Pulmonary artery endothelial cell (primary cell): Measurements from ENCODE around the gene TBC1D3B. TPM values are rescaled to one million over a fixed set of nuclear protein-coding genes. Genes with fewer than 3 reads are reported as not detected.
"Not testable (repeated sequence)": the region's sequence is repeated elsewhere in the genome, so short reads cannot be mapped to it uniquely, and the experiment has no call there.

Experiments used
- DNase-seq: peaks from one replicate; pipeline ENCODE4 v3.0.0-alpha.2; 2011; ENCODE audit warnings: low read depth, low spot score
- total RNA-seq: library from RNA; depleted of rRNA; stranded (reverse); fragments of >200 nt; gene quantifications from 2 replicates; pipeline ENCODE4 v1.2.3, GENCODE V29; 2014

The TBC1D3B gene
- 0.60 and 0.86 TPM in 2 replicates for total RNA-seq

DNA sequence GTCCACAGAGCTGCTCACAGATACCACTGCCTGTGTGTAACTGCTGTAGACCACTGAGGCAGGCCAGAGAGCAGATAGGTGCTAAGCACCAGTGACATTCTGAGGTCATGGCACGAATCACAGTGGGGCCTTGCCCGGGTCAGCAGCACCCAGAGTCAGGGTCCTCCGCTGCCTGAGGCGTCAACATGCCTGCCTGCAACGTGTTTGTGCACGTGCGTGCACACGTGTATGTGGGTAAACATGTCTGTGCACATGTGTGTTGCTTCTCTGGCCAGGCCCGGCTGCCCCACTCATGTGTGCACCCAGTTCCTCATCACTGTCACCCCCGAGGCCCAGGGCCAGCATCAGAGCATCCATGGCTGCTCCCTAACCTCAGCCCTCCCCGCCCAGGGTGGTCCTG, at the start of gene TBC1D3B:
Gene TBC1D3B (minus strand): TSS at position 101 of the 400 bp plus-strand sequence. CDS start 1,586 bp downstream, outside the sequence.
- DNase-seq: not testable (repeated sequence)

DNA sequence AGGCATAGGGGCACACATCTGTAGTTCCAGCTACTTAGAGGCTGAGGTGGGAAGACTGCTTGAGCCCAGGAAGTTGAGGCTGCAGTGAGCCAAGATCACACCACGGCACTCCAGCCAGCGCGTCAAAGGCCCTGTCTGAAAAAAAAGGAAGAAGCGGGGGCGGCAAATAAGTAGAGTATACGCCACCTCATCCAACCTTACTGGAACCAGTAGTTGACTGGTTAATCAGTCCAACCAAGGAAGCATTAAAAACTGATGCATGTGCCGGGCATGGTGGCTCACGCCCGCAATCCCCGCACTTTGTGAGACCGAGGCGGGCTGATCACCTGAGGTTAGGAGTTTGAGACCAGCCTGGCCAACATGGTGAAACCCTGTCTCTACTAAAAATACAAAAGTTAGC, 46.5 kb upstream of the TBC1D3B start:
- DNase-seq: not testable (repeated sequence)

DNA sequence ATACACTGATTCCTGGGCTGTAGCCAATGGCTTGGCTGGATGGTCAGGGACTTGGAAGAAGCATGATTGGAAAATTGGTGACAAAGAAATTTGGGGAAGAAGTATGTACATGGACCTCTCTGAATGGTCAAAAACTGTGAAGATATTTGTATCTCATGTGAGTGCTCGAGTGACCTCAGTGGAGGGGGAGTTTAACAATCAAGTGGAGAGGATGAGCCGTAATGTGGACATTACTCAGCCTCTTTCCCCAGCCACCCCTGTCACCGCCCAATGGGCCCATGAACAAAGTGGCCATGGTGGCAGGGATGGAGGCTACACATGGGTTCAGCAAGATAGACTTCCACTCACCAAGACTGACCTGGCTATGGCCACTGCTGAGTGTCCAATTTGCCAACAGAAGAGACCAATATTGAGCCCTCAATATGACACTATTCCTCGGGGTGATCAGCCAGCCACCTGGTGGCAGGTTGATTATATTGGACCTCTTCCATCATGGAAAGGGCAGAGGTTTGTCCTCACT, 45.2 kb upstream of the TBC1D3B start:
- DNase-seq: not testable (repeated sequence)

DNA sequence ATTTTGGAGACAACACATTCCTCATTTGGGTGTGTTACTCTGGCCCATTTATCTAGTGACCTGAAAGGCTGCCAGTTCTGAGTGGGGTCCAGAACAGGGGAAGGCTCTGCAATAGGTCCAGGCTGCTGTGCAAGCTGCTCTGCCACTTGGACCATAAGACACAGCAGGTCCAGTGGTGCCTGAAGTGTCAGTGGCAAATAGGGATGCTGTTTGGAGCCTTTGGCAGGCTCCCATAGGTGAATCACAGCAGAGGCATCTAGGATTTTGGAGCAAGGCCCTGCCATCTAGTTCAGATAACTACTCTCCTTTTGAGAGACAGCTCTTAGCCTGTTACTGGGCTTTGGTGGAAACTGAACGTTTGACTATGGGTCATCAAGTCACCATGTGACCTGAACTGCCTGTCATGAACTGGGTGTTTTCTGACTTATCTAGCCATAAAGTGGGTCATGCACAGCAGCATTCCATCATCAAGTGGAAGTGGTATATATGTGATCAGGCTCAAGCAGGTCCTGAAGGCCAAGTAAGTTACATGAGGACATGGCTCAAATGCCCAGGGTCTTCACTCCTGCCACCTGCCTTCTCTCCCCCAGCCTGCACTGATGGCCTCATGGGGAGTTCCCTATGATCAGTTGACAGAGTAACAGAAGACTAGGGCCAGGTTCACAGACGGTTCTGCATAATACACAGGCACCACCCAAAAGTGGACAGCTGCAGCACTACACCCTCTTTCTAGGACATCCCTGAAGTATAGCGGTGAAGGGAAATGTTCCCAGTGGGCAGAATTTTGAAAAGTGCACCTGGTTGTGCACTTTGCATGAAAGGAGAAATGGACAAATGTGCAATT, 44.5 kb upstream of the TBC1D3B start:
- DNase-seq: not testable (repeated sequence)

DNA sequence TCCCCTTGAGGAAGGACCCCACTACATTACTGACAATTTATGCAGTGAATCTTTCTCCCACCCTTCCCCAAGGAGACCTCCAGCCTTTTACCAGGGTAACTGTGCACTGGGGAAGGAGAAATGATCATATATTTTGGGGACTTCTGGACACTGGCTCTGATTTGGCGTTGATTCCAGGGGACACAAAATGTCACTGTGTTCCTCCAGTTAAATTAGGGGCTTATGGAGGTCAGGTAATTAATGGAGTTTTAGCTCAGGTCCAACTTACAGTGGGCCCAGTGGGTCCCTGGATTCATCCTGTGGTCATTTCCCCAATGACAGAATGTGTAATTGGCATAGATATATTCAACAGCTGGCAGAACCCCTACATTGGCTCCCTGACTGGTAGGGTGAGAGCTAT, 43.1 kb upstream of the TBC1D3B start:
- DNase-seq: not testable (repeated sequence)

DNA sequence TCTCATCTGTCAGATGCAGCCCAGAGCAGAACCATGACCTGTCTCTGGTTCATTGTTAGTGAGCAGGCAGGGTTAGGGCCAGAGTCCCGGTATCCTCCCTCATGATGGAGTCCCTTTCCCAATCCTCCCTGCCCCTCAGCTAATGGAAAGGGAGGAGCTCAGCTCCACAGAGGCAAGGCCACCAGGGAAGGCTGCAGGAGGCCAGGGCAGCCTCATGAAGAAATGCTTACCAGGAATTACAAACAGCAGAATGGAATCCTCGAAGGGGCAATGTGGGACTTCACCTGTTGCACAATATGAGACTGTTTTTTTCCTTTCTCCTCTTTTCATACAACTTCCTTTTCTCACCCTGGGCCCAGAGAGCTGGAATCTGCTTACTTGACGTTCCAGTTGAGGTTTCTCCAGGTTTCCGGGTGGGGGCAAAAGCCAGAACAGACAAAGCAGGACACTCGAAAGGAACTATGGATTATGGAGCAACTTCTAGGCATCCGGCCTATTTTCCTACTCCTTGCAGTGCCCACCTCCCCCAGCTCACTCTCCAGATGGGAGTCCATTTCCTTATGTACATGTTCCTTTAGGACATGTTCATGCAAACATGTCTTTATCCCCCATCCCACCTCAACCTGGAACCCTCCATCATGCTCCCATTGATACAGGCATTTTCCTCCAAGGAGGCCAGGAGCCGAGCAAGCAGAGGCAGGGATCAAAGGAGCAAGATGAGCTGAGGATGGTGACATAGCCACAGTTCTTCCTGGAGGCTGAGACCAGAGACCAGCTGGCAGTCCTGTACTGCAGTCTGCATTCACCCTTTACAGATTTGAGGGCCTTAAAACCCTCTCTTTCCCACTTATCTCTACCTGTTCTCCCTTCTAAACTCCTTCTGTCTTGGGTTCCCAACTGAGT, 39.2 kb upstream of the TBC1D3B start:
- DNase-seq: not testable (repeated sequence)

DNA sequence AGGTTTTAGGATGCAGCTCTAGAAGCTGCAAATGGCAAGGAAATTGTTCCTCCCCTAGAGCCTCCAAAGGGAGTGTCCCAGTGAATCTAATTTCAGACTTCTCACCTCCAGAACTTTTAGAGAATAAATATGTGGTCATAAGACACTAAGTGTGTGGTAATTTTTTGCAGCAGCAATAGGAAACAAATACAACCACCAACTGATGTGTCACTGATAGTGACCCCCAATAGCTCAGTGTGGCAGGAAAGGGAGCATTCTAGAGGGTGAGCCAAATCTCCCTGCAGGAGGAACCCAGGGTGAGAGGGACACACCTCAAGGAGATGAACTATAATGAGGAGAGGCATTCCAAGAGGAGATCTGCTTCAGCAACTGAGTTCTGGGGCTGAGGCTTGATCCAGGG, 38.5 kb upstream of the TBC1D3B start:
- no peak for DNase-seq

DNA sequence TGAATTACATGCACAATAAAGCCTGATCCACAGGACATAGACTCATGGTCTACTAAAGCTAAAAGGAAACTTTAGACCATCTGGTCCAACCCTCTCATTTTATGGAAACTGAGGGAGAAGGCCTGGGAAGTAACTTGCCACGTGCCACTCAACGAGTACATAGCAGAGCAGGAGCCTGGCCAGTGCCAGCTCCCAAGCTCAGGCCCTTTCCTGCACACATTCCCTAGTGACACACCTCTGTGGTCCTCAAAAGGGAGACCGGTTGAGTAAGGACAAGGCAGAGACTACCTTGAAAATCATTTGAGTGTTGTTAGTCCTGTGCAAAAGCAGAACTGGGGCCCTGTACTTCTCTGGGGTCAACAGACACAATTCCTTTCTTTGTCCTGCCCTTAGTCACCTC, 37.3 kb upstream of the TBC1D3B start:
- no peak for DNase-seq

DNA sequence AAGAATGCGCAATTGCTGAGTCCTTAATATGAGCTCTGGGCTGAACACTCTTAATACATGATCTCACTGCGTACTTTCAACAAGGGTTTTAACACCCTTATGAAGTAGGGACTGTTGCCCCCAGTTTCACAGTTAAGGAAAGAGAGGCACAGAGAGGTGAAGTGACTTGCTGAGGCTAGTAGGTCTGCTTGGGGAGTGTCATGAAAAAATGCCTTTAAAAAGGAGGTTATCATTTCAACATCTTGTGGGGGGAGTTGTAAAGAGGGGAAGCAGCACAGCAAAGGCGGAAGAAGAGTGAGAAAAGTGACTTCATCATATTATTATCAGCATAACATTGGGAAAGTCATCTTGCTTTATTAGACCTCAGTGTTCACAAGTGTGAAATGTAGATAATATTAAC, 36.5 kb upstream of the TBC1D3B start:
- no peak for DNase-seq

DNA sequence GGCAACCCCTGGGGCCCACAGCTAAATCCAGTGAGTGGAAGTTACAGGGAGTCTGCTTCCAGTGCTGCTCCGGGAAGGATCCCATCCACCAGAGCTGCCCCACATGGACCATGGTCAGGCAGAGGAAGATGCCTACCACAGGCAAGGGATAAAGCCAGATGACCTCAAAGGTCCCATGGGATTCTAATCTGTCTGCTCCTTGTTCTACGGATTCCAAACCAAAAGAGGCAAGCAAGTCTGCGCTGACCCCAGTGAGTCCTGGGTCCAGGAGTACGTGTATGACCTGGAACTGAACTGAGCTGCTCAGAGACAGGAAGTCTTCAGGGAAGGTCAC, 35.8 kb upstream of the TBC1D3B start:
- DNase-seq: no peak

DNA sequence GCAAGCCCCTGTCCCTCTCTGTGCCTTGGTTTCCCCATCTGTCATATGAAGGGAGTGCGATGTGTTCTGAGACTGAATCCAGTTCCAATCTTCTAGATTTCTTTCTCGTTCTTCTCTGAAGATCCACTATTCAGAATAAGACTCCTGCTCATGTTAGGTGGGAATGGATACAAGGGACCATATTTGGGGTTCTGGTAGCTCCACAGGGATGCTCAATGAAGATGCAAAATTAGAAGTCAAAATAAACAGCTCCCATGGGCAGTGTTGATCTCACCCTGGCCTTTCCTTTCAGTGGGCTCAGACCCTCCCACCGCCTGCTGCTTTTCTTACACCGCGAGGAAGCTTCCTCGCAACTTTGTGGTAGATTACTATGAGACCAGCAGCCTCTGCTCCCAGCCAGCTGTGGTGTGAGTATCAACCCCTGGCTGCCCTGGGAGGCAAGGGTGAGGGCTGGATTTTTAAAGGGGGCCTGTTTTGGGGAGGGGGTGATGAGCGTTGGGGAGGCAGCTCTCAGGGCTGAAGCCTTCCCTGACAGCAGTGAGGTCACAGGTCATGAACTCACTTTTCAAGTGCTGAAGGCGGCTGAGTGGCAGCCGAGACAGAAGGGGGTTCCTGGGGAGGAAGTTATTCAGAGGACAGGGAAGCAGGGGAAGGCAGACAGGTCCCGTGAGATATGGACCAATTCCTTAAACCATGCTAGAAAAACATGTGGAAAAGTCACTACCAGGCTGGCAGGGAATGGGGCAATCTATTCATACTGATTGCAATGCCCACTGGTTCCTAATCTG, 35.2 kb upstream of the TBC1D3B start:
- DNase-seq: not testable (repeated sequence)

DNA sequence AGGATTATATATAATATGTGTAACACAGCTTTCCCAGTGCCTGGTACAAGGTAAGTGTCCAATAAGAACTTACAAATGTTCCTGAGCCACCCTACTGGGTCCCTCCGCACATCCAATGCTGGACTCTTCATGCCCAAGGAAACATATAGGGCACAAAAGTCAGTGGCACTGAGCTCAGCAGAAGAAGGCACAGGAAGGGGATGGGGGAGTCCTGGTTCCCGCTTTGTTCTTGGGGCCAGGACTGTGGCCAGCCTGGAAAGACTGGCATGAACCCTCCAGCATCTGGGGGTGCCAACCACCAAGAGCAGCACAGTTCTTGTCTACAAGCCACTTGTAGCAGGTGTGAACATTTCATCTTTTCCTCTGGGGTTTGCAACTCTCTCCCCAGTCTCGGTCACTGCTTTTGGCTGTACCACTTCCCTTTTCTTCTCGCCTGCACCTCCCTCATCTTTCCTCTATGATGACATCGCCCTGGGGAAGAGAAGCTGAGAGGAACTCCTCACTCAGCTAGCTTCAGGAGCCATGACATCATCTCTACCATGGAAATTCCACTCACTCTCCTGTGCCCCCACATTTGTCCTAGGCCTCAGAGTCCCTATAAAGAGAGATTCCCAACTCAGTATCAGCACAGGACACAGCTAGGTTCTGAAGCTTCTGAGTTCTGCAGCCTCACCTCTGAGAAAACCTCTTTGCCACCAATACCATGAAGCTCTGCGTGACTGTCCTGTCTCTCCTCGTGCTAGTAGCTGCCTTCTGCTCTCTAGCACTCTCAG, 34.2 kb upstream of the TBC1D3B start, which contains the start of gene CCL4L2:
Gene CCL4L2 (plus strand): TSS at position 625 of the 773 bp plus-strand sequence.
- DNase-seq: not testable (repeated sequence)

DNA sequence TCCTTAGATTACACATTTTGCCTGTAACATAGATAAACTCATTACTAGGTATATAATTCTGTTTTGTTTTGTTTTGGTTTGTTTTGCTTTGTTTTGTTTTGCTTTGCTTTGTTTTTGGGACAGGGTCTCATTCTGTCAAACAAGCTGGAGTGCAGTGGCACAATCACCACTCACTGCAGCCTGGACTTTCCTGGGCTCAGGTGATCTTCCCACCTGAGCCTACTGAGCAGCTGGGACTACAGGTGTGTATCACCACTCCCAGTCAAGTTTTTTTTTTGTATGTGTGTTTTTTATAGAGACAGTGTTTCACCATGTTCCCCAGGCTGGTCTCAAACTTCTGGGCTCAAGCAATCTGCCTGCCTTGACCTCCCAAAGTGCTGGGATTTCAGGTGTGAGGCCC, 33.1 kb upstream of the TBC1D3B start:
- no peak for DNase-seq

DNA sequence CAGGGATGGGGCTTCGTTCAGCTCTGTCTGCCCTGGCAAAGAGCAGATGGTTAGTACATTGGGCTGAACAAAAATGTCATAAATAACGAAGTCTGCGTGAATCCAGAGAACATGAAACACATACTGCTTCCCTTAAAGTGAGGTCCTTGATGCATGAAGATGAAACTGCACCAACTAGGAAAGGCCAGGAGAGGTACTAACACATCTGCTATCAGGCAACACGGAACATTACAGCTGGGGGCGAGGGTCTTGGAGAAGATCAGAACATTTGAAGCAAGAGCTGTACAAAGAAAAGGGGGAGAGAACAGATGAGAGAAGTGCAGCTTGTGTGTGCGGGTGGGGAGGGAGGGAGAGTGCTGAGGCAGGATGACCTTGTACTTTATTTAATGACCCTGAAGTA, 30.9 kb upstream of the TBC1D3B start:
- DNase-seq: not testable (repeated sequence)

DNA sequence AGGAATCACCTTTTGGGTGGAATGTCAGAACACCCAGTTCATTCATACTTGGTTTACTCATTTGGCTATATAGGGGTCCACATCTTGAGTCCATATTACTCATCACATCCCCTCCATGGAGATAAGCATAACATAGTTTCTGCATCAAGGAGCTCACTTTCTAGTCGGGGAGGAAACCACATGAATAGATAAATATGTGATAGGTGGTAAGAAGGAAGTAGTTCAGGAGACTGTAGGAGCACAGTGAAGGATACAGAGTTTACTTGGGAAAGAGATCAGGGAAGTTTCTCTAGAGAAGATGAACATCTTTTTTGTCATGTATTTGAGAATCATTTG, 30.0 kb upstream of the TBC1D3B start:
- DNase-seq: not testable (repeated sequence)

DNA sequence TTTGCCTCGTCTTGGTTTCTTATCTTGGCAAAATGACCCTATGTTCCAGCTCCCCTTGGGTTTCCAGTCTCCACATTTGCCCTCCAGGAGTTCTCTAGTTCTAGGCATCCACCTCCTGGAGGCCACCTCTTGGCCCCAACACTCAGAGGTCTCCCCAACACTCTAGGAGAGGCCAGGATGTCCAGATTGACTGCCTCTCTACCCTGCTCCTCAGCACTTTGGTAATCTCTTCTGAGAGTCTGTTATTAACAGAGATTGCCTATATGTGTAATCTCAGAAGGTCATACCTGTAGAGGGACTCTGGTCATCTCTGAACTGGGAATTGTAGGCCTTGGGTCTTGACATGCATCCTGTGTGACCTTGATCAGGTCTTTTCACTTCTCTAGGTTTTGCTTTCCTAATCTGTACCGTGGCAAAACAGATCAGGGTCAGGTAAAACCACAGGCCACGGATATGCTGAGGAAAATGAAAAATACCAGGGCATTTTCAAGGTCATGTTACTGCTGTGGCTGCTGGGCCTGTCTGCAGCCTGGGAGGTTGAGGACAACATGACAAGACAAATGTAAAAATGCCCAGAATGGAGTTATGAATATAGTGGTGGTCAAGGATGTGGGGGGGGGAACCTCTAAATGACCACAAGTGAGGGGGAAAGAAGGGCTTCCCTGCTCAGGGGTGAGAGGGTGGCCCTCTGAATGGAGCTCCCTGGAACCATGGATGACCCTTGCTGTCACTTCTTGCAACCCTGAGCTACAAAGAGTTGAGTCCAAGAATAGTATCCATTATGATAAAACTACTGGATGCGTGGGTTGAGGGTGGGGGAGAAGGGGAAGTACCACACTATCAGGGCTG, 29.4 kb upstream of the TBC1D3B start:
- no peak for DNase-seq

DNA sequence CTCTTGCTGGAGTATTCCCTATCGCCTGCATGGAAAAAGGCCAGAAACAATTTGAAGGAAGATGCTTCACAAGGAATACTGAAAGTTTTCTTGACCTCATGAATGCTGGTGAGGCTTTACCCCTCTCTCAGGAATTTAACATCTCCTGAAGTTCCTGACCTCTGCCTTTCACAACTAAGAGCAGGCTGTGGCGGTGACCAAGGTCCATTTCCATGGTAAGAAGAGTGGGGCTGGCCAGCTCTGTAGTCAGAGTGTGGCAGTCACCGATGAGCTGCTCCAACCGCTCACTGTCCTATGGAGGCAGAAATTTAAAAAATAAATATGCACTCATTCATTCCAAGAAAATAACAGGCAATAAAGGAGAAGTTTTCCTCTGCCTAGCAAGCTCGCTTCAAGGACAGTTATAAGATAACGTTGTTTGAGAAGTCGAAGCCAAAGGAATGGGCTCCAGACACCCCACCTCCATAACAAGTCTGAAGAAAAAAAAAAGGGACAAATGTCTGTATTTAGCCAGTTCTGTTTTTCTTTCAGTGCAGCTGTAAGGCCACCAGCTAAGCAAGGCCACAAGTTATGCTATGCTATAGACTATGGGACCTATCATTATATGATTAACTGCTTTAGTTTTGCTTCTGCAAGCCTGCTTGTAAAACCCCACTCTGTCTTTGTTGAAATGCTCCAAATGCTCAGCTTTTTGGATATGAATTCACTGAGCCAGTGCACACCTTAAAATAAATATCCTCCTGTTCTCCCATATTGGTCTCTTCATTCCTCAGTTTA, 28.5 kb upstream of the TBC1D3B start:
- no peak for DNase-seq

DNA sequence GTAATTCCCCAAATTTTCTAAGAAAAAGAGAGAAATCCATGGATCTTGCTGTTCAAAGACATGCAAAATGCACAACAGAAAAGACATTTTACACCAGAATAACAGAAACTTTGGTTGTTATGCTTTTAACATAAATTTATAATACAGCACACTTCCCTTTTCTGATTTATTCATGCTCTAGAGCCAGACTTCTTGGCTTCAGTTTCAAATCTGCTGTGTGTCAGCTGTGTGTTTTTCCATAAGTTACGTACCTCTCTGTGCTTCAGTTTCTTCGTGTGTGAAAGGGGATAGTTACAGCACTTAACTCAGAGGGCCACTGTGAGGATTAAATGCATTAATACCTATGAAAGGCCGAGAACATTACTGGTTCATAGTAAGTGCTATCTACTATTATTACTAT, 26.9 kb upstream of the TBC1D3B start:
- no peak for DNase-seq

DNA sequence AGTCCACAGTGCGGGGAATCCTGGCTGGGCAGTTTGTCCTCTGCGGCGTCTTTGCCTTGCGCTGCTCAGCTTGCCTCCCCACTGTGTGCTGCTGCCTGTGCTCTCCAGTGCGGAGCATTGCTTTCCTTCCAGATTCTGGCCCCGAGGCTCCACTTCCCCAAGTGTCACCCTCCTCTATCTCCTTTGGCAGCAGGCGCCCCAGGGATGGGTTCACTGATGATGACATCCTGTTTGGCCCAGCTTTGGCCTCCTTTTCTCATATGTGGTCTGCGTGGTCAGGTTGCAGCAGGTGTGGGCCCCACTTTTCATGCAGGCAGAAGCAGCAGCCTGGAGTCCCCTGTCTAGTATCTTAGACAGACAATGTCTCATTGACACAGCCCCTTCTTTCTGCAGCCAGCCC, 25.1 kb upstream of the TBC1D3B start:
- not testable (repeated sequence) for DNase-seq
